Measurements from ENCODE around the gene USP54.
"Not testable (repeated sequence)": the region's sequence is repeated elsewhere in the genome, so short reads cannot be mapped to it uniquely, and the experiment has no call there.

Gene USP54

GRCh38 chr10:73577788-73578187 is 13.4 kb downstream of the USP54 start:
- DNase-seq (ENCODE audit: low read depth, low spot score): peak; percentile 81
- in situ Hi-C loops (cut with HindIII; ENCODE audit: low sequenced_read_pairs): no loop called here
- no peak overlapping the region for H3K4me3 ChIP-seq (ENCODE audit: low read depth, low read length)
- TF ChIP-seq CTCF (IDR thresholded peaks at IDR 0.05; ENCODE audit: low read depth, low read length): no peak

- no peak for DNase-seq (ENCODE audit: low read depth, low spot score)
- no peak overlapping the region for H3K4me3 ChIP-seq (ENCODE audit: low read depth, low read length)
- no peak for TF ChIP-seq CTCF (IDR thresholded peaks at IDR 0.05; ENCODE audit: low read depth, low read length)
- in situ Hi-C loops (cut with HindIII; ENCODE audit: low sequenced_read_pairs): no loop called here
These were observed 14.1 kb downstream of the USP54 start for GRCh38 chr10:73576890-73577591.

GRCh38 chr10:73576178-73576889 is 14.8 kb downstream of the USP54 start:
- no peak for TF ChIP-seq CTCF (IDR thresholded peaks at IDR 0.05; ENCODE audit: low read depth, low read length)
- H3K4me3 ChIP-seq (ENCODE audit: low read depth, low read length): peak overlapping the region; percentile 26
- in situ Hi-C loops (cut with HindIII; ENCODE audit: low sequenced_read_pairs): no loop called here
- DNase-seq (ENCODE audit: low read depth, low spot score): peak; percentile 93

GRCh38 chr10:73567025-73567424 is 24.1 kb downstream of the USP54 start:
- DNase-seq (ENCODE audit: low read depth, low spot score); in situ Hi-C loops (cut with HindIII; ENCODE audit: low sequenced_read_pairs); H3K4me3 ChIP-seq (ENCODE audit: low read depth, low read length): not testable (repeated sequence)

- DNase-seq (ENCODE audit: low read depth, low spot score): no peak
- no peak for TF ChIP-seq CTCF (IDR thresholded peaks at IDR 0.05; ENCODE audit: low read depth, low read length)
- in situ Hi-C loops (cut with HindIII; ENCODE audit: low sequenced_read_pairs): no loop called here
- no peak overlapping the region for H3K4me3 ChIP-seq (ENCODE audit: low read depth, low read length)
These were observed 29.9 kb downstream of the USP54 start for GRCh38 chr10:73561192-73561591.

GRCh38 chr10:73559590-73559989 is 31.6 kb downstream of the USP54 start:
- DNase-seq (ENCODE audit: low read depth, low spot score): no peak
- TF ChIP-seq CTCF (IDR thresholded peaks at IDR 0.05; ENCODE audit: low read depth, low read length): no peak
- in situ Hi-C loops (cut with HindIII; ENCODE audit: low sequenced_read_pairs): no loop called here
- H3K4me3 ChIP-seq (ENCODE audit: low read depth, low read length): no peak overlapping the region

GRCh38 chr10:73556855-73557254 is 34.3 kb downstream of the USP54 start:
- in situ Hi-C loops (cut with HindIII; ENCODE audit: low sequenced_read_pairs): no loop called here
- DNase-seq (ENCODE audit: low read depth, low spot score): no peak
- H3K4me3 ChIP-seq (ENCODE audit: low read depth, low read length): no peak overlapping the region
- no peak for TF ChIP-seq CTCF (IDR thresholded peaks at IDR 0.05; ENCODE audit: low read depth, low read length)
